ENCODE measurements around the gene HTT. TPM values are rescaled to one million over a fixed set of nuclear protein-coding genes. Genes with fewer than 3 reads are reported as not detected.

Gene HTT
- total and polyA plus RNA-seq, 9 of the 15 experiments (the other 6 are each of a cell fraction or from before 2014, with no cell fraction given), result 0.66 to 31.6 (median 14.7) TPM

DNA sequence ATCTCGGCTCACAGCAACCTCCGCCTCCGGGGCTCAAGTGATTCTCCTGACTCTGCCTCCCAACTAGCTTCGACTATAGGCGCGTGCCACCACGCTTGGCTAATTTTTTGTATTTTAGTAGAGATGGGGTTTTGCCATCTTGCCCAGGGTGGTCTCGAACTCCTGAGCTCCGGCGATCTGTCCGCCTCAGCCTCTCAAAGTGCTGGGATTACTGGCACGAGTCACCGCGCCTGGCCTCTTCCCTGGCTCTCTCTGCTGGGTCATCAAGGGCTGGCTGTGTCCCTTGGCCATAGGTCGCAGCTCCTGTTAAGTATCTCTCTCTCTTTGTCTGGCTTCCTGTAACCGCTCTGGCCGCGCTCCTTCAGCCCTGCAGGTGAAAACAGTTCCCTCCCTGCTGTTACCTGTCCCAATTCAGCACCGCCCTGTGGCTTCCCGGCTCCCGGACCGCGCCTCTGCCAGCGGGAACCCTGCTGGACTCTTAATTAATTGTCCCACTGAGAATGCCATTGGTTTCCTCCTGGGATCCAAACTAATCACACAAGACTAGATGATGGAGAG lies 217.0 kb downstream of the HTT start (continued):
- no peak for TF ChIP-seq SAFB (IDR thresholded peaks at IDR 0.05; ENCODE audit: borderline replicate concordance, low read depth, low read length)
- TF ChIP-seq FOXK2 (conservative IDR thresholded peaks at IDR 0.05 in 1 of 2, IDR thresholded peaks at IDR 0.05 in 1 of 2; ENCODE audit: low read depth in 2 of 2), result no peak
- TF ChIP-seq PHF20 (IDR thresholded peaks at IDR 0.05; ENCODE audit: partially characterized antibody), result no peak

GRCh38 chr4:3291969-3292570 lies 217.6 kb downstream of the HTT start:
- DNase-seq (ENCODE audit: extremely low read depth in 1 of 4, low spot score in 3 of 4), result peak; percentile 29 to 57 (median 41)
- peaks cover 36 to 53% of the 10 kb centered on the region in 2 experiments for H3K27me3 ChIP-seq (ENCODE audit: control insufficient read depth in 2 of 2, insufficient read depth in 2 of 2, low read length in 2 of 2)
- no peak overlapping the region for H3K27ac ChIP-seq (ENCODE audit: extremely low read depth, low read depth, low read length)
- H3K36me3 ChIP-seq (ENCODE audit: control insufficient read depth, insufficient read depth, low read length), result no peaks in the 10 kb centered on the region
- peak overlapping the region; percentile 61 for H3K4me3 ChIP-seq
- in situ Hi-C loops (cut with MboI) (no loop called here), intact Hi-C loops (cut with micrococcal nuclease) (no loop called here)
- peaks cover 6 to 41% of the 10 kb centered on the region in 2 experiments; a peak in 4 of 5 replicates for H3K4me1 ChIP-seq (replicated peaks in 1 of 2; ENCODE audit: control insufficient read depth in 2 of 2, insufficient read depth in 2 of 2, low read length in 2 of 2)
- CTCF ChIA-PET (ENCODE audit: low intra/inter-chr PET ratio), result no interaction called here
- peak; percentile 6 for FAIRE-seq
- peak overlapping the region; percentile 34 to 91; a peak in 3 of 4 replicates for H3K9ac ChIP-seq (ENCODE audit: insufficient read depth in 1 of 2, low read depth in 2 of 2, low read length in 2 of 2)
- H3K9me3 ChIP-seq (replicated peaks; ENCODE audit: control insufficient read depth, insufficient read depth, low read depth, low read length), result no peaks in the 10 kb centered on the region
- H3K4me2 ChIP-seq (ENCODE audit: insufficient read depth, low read length), result peak overlapping the region; percentile 88
- ATAC-seq, result peak; percentile 9
- H3K9me1 ChIP-seq (ENCODE audit: control insufficient read depth, insufficient read depth, low read length), result no peaks in the 10 kb centered on the region
- WGBS (ENCODE audit: insufficient coverage, low coverage, missing lambda C conversion rate), result 2% methylated on average over 37 of the region's 60 CpGs
- POLR2A ChIA-PET, result no interaction called here
- peak overlapping the region; percentile 95 for H2AFZ ChIP-seq (ENCODE audit: low read depth, low read length)
- H3K79me2 ChIP-seq (ENCODE audit: control insufficient read depth, insufficient read depth, low read length), result peaks cover 3% of the 10 kb centered on the region; the same call in 1 of the 3 replicates
- peaks cover 1% of the 10 kb centered on the region; the same call in 1 of the 2 replicates for H4K20me1 ChIP-seq (replicated peaks; ENCODE audit: control insufficient read depth, insufficient read depth, low read length)
- no TSS peak for BruUV-seq (replicated peaks)
- TF ChIP-seq ATF3 (IDR thresholded peaks at IDR 0.05) (no peak), ATF3 (CRISPR knock-in tag; conservative IDR thresholded peaks at IDR 0.05) (no peak), NUFIP1 (IDR thresholded peaks at IDR 0.05; ENCODE audit: partially characterized antibody) (no peak), PPARD (CRISPR knock-in tag; IDR thresholded peaks at IDR 0.05) (no peak), HMG20B (CRISPR knock-in tag; IDR thresholded peaks at IDR 0.05) (no peak), TAL1 (IDR thresholded peaks at IDR 0.05) (no peak), BCL6 (CRISPR knock-in tag; IDR thresholded peaks at IDR 0.05) (no peak), ELF4 (CRISPR knock-in tag; IDR thresholded peaks at IDR 0.05) (no peak), GABPB1 (CRISPR knock-in tag; IDR thresholded peaks at IDR 0.05) (no peak), ZC3H4 (CRISPR knock-in tag; IDR thresholded peaks at IDR 0.05; ENCODE audit: borderline replicate concordance) (no peak), HMG20A (CRISPR knock-in tag; conservative IDR thresholded peaks at IDR 0.05) (no peak), TGIF2 (CRISPR knock-in tag; IDR thresholded peaks at IDR 0.05) (peak; percentile 57; the same call in 1 of the 2 replicates), MCM2 (IDR thresholded peaks at IDR 0.05; ENCODE audit: low read depth) (no peak), IFI16 (CRISPR knock-in tag; IDR thresholded peaks at IDR 0.05) (no peak), FOXK2 (conservative IDR thresholded peaks at IDR 0.05 in 1 of 2, IDR thresholded peaks at IDR 0.05 in 1 of 2; ENCODE audit: low read depth in 2 of 2) (no peak), SUPT5H (IDR thresholded peaks at IDR 0.05) (no peak), RCOR1 (IDR thresholded peaks at IDR 0.05; ENCODE audit: borderline replicate concordance in 1 of 2, low read depth in 2 of 2, low read length in 2 of 2) (no peak), MED1 (CRISPR knock-in tag; IDR thresholded peaks at IDR 0.05; ENCODE audit: borderline replicate concordance) (no peak)
- TF ChIP-seq, protein P1, sequence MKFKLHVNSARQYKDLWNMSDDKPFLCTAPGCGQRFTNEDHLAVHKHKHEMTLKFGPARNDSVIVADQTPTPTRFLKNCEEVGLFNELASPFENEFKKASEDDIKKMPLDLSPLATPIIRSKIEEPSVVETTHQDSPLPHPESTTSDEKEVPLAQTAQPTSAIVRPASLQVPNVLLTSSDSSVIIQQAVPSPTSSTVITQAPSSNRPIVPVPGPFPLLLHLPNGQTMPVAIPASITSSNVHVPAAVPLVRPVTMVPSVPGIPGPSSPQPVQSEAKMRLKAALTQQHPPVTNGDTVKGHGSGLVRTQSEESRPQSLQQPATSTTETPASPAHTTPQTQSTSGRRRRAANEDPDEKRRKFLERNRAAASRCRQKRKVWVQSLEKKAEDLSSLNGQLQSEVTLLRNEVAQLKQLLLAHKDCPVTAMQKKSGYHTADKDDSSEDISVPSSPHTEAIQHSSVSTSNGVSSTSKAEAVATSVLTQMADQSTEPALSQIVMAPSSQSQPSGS (CRISPR knock-in tag; IDR thresholded peaks at IDR 0.05), result no peak
